Caco-2 (cell line): ENCODE measurements around the gene LTA4H. TPM values are rescaled to one million over a fixed set of nuclear protein-coding genes. Genes with fewer than 3 reads are reported as not detected.

ENCODE experiments used
- BruUV-seq: library from RNA; stranded (reverse); fragments of 400-500 nt; replicated peaks from 2 replicates; lab custom pipeline; 2021; lab: Mats Ljungman, UMichigan
- CTCF ChIA-PET: fragments of 300-600 bp; sonication (Branson Sonifier 250); formaldehyde crosslinking; loops from one replicate; lab custom pipeline; 2022; ENCODE audit warnings: antibody characterized with exemption; lab: Charles Lee
- POLR2A ChIA-PET: fragments of 300-600 bp; sonication (Branson Sonifier 250); formaldehyde crosslinking; loops from one replicate; lab custom pipeline; 2022; ENCODE audit warnings: antibody characterized with exemption; lab: Charles Lee
- DNase-seq, 2 experiments: peaks; one replicate each; pipeline versions ENCODE4 v3.0.0 to v3.0.0-alpha.2; 2020 to 2022
- H3K27me3 ChIP-seq: replicated peaks from 2 replicates; pipeline ENCODE4 v1.6.0; 2011; ENCODE audit warnings: low read length; ENCODE audit not compliant: control insufficient read depth, insufficient read depth
- H3K36me3 ChIP-seq: 2 replicates; pipeline ENCODE4 v1.5.1; 2011; ENCODE audit warnings: low read length; ENCODE audit not compliant: control insufficient read depth, insufficient read depth
- H3K4me1 ChIP-seq: fragments of 250-450 bp; sonication (Bioruptor Pico); 2 replicates; pipeline ENCODE4 v1.5.1; 2020; ENCODE audit warnings: mild to moderate bottlenecking
- H3K4me3 ChIP-seq: 2 replicates; pipeline ENCODE4 v1.5.1; 2011; ENCODE audit warnings: low read depth, mild to moderate bottlenecking, control low read depth, low read length
- H3K9me3 ChIP-seq: fragments of 250-450 bp; sonication (Bioruptor Pico); 2 replicates; pipeline ENCODE4 v1.5.1; 2020; ENCODE audit warnings: mild to moderate bottlenecking, moderate library complexity
- H3K27ac Mint-ChIP-seq: one replicate; pipeline ENCODE4 v1.8.0; 2022; ENCODE audit warnings: mixed read lengths; ENCODE audit not compliant: unreplicated experiment
- H3K27me3 Mint-ChIP-seq: one replicate; pipeline ENCODE4 v1.8.0; 2022; ENCODE audit warnings: mixed read lengths; ENCODE audit not compliant: insufficient read depth, unreplicated experiment
- H3K36me3 Mint-ChIP-seq: one replicate; pipeline ENCODE4 v1.8.0; 2022; ENCODE audit warnings: mild to moderate bottlenecking, mixed read lengths; ENCODE audit not compliant: insufficient read depth, unreplicated experiment
- H3K4me1 Mint-ChIP-seq: one replicate; pipeline ENCODE4 v1.8.0; 2022; ENCODE audit warnings: low read depth, mixed read lengths; ENCODE audit not compliant: unreplicated experiment
- H3K4me3 Mint-ChIP-seq: one replicate; pipeline ENCODE4 v1.8.0; 2022; ENCODE audit warnings: mild to moderate bottlenecking, moderate library complexity, mixed read lengths; ENCODE audit not compliant: unreplicated experiment
- H3K9me3 Mint-ChIP-seq: one replicate; pipeline ENCODE4 v1.8.0; 2022; ENCODE audit warnings: mixed read lengths; ENCODE audit not compliant: unreplicated experiment
- CTCF ChIP-seq, 2 experiments: fragments of 200-600 bp in 1 of 2; IDR thresholded peaks; 1 replicate in 1 of 2; 2 replicates in 1 of 2; pipeline versions ENCODE4 v1.5.1 to v1.8.0; 2011 to 2022; ENCODE audit warnings: antibody characterized with exemption in 1 of 2, control low read depth in 1 of 2, inconsistent platforms in 1 of 2, low read depth in 1 of 2, low read length in 1 of 2, mild to moderate bottlenecking in 1 of 2, moderate library complexity in 1 of 2; ENCODE audit not compliant: insufficient read depth in 1 of 2, severe bottlenecking in 1 of 2, unreplicated experiment in 1 of 2
- intact Hi-C: fragments of 100-400 bp; cut with micrococcal nuclease; formaldehyde crosslinking; loops from one replicate; pipeline ENCODE4 v1.10.0; 2022; ENCODE audit not compliant: unreplicated experiment
- total RNA-seq: library from RNA; stranded (reverse); gene quantifications from 2 replicates; pipeline ENCODE4 v1.2.3, GENCODE V29; 2022

Gene LTA4H
- total RNA-seq, 1 experiment from 2014 or later = 56.7 TPM

GRCh38 chr12:95997911-95998510 lies 37.4 kb downstream of the LTA4H start:
- no peak for DNase-seq
- H3K4me3 Mint-ChIP-seq = no peak overlapping the region
- peaks cover 2% of the 10 kb centered on the region for H3K27me3 Mint-ChIP-seq
- no peak overlapping the region for H3K27ac Mint-ChIP-seq
- BruUV-seq = no TSS peak
- intact Hi-C loops = loop anchor here (1.0 to 10.0 kb wide), 3 partner anchors 80 to 413 kb away; no protein-coding TSS in a partner anchor
- peaks cover 5% of the 10 kb centered on the region for H3K36me3 Mint-ChIP-seq
- Histone ChIP-seq H3K9me3 (no peaks in the 10 kb centered on the region), H3K36me3 (no peaks in the 10 kb centered on the region), H3K4me1 (no peaks in the 10 kb centered on the region; the same call in 1 of the 2 replicates), H3K4me3 (no peak overlapping the region), H3K27me3 (no peaks in the 10 kb centered on the region)
- no peaks in the 10 kb centered on the region for H3K9me3 Mint-ChIP-seq
- TF ChIP-seq CTCF (IDR thresholded peaks at IDR 0.05; ENCODE audit: insufficient read depth in 1 of 2, low read depth in 1 of 2, low read length in 1 of 2, severe bottlenecking in 1 of 2, unreplicated experiment in 1 of 2) = no peak
- H3K4me1 Mint-ChIP-seq = peaks cover 20% of the 10 kb centered on the region
- ChIA-PET CTCF (interaction anchor here (0.6 to 2.3 kb wide), 10 partner anchors 8 to 1405 kb away, joined by 3 to 24 read pairs (median 5); partner anchors contain the start of gene CCDC38), POLR2A (interaction anchor here (0.6 kb wide), 1 partner anchor 194 kb away, joined by 7 read pairs; no protein-coding TSS in a partner anchor)

- Histone ChIP-seq H3K27me3 (no peaks in the 10 kb centered on the region), H3K9me3 (no peaks in the 10 kb centered on the region), H3K4me1 (no peaks in the 10 kb centered on the region; the same call in 1 of the 2 replicates), H3K36me3 (no peaks in the 10 kb centered on the region), H3K4me3 (no peak overlapping the region)
- no peak overlapping the region for H3K4me3 Mint-ChIP-seq
- intact Hi-C loops = loop anchor here (10.0 kb wide), 1 partner anchor 412 kb away; no protein-coding TSS in a partner anchor
- H3K27me3 Mint-ChIP-seq = peaks cover 4% of the 10 kb centered on the region
- no peak overlapping the region for H3K27ac Mint-ChIP-seq
- no peaks in the 10 kb centered on the region for H3K9me3 Mint-ChIP-seq
- peaks cover 5% of the 10 kb centered on the region for H3K36me3 Mint-ChIP-seq
- no TSS peak for BruUV-seq
- no peak for DNase-seq
- CTCF ChIA-PET = no interaction called here
- POLR2A ChIA-PET = no interaction called here
- H3K4me1 Mint-ChIP-seq = peaks cover 20% of the 10 kb centered on the region
- TF ChIP-seq CTCF (IDR thresholded peaks at IDR 0.05; ENCODE audit: insufficient read depth in 1 of 2, low read depth in 1 of 2, low read length in 1 of 2, severe bottlenecking in 1 of 2, unreplicated experiment in 1 of 2) = no peak
These were observed 38.1 kb downstream of the LTA4H start for GRCh38 chr12:95997276-95997675.

- H3K27me3 ChIP-seq = no peaks in the 10 kb centered on the region
- no peak within 1 kb of the TSS for H3K4me3 ChIP-seq
- ChIA-PET POLR2A (interaction anchor here (1.0 kb wide), 1 partner anchor 13 kb away, joined by 3 read pairs; no protein-coding TSS in a partner anchor), CTCF (interaction anchor here (0.8 kb wide), 1 partner anchor 78 kb away, joined by 4 read pairs; no protein-coding TSS in a partner anchor)
- DNase-seq = peak; percentile 54 to 55
- intact Hi-C loops = loop anchor here (10.0 kb wide), 1 partner anchor 411 kb away; no protein-coding TSS in a partner anchor
- peaks cover 20% of the 10 kb centered on the region for H3K4me1 Mint-ChIP-seq
- no peaks in the 10 kb centered on the region for H3K36me3 ChIP-seq
- H3K4me1 ChIP-seq = no peaks in the 10 kb centered on the region; the same call in 1 of the 2 replicates
- H3K36me3 Mint-ChIP-seq = peaks cover 5% of the 10 kb centered on the region
- H3K9me3 ChIP-seq = no peaks in the 10 kb centered on the region
- H3K9me3 Mint-ChIP-seq = no peaks in the 10 kb centered on the region
- no peak for TF ChIP-seq CTCF (IDR thresholded peaks at IDR 0.05; ENCODE audit: insufficient read depth in 1 of 2, low read depth in 1 of 2, low read length in 1 of 2, severe bottlenecking in 1 of 2, unreplicated experiment in 1 of 2)
- no TSS peak for BruUV-seq
- H3K27ac Mint-ChIP-seq = peak within 1 kb of the TSS; percentile 16
- peak within 1 kb of the TSS; percentile 8 for H3K4me3 Mint-ChIP-seq
- H3K27me3 Mint-ChIP-seq = peaks cover 7% of the 10 kb centered on the region
These were observed 39.2 kb downstream of the LTA4H start, which contains the start of gene HAL for GRCh38 chr12:95996034-95996658. TSS of gene HAL (minus strand) at chr12:95996344. CDS start at chr12:95995910, 434 bp downstream.
